SK-MEL-5 (cell line): Measurements from ENCODE around the gene CSK. TPM values are rescaled to one million over a fixed set of nuclear protein-coding genes. Genes with fewer than 3 reads are reported as not detected.

Experiments used
- DNase-seq: peaks from one replicate; pipeline ENCODE4 v3.0.0-alpha.2; 2016; ENCODE audit warnings: low read depth, low spot score
- in situ Hi-C: cut with HindIII; loops from 2 replicates; pipeline ENCODE4 v1.10.0; 2016; ENCODE audit warnings: low sequenced_read_pairs, high pct_unique_total_duplicates, low pct_unique_long_range_greater_than_20kb
- small RNA-seq, 2 experiments: library from RNA; depleted of rRNA; stranded (forward); fragments of <200 nt; gene quantifications; one replicate each; pipeline ENCODE3, GENCODE V24; 2014
- total RNA-seq: library from RNA; depleted of rRNA; stranded (reverse); fragments of >200 nt; shearing (Covaris generic); gene quantifications from 2 replicates; pipeline ENCODE4 v1.2.3, GENCODE V29; 2014; rRNA removed

The CSK gene
- total RNA-seq, 1 experiment from 2014 or later: 20.7 TPM

- no peak for DNase-seq
- in situ Hi-C loops: no loop called here
Observed at GRCh38 chr15:74843445-74843828, 61.6 kb downstream of the CSK start.

DNA sequence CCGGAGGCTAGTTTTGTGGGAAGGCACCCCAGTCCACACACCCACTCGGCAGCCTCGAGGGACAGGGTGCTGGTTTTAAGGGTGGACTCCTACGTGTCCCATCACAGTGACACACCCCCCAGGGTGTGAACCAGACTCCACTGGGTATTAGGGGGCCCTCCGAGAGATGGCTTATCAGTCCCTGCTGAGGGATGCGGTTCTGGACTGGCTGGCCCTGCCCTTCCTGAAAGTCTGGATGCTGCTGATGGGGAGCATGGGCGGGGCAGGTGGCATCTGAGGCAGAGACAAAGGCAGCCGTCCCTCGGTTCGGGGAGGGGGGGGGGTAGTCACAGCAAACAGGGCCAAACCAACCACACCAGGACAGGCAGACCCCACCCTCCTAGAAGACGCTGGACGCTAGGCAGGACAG lies 62.0 kb downstream of the CSK start:
- DNase-seq: no peak
- in situ Hi-C loops: no loop called here

DNA sequence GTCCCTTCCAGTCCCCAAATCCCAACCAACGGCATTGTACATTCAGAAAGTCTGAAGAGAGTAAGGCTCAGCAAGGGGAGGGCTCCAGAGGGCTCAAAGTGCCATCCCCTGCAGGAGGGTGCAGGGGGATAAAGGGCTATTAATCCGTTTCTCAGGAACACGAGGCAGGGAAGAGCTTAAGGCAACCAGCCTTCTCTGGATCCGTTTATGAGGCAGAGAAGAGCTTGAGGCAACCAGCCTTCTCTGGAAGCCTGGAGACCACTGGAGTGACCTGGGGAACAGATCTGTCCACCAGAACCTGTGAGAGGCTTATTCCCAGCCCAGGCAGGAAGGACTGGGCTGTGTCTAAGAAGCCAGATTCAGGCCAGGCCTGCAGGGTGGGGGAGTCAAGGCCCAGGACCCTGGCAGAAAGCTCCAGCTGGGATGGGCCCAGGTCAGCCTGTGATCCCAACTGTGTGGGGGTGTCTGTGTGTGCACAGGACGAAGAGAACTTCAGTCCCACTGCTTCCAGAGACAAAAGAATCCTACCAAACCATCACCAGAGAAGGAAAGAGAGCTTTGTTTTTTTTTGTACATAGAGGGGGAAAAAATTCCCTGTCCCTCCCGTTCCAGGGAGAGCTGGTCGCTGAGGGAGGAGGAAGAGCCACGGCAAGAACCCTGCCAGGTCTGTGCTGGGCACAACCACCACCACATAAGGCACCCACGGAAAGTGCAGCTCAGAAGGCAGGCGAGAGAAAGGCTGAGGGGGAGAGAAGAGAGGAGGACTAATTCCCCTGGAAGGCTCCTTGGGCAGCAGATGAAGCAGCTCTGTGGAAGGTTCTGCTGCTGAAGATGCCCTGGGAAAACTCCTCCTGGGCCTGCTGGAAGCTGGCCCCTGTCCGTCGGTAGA lies 62.7 kb downstream of the CSK start:
- in situ Hi-C loops: no loop called here

GRCh38 chr15:74845208-74845568 lies 63.3 kb downstream of the CSK start:
- no peak for DNase-seq
- in situ Hi-C loops: no loop called here

More for the DNA sequence above, 62.7 kb downstream of the CSK start:
- DNase-seq: no peak

GRCh38 chr15:74845581-74845980 lies 63.7 kb downstream of the CSK start:
- in situ Hi-C loops: no loop called here

DNA sequence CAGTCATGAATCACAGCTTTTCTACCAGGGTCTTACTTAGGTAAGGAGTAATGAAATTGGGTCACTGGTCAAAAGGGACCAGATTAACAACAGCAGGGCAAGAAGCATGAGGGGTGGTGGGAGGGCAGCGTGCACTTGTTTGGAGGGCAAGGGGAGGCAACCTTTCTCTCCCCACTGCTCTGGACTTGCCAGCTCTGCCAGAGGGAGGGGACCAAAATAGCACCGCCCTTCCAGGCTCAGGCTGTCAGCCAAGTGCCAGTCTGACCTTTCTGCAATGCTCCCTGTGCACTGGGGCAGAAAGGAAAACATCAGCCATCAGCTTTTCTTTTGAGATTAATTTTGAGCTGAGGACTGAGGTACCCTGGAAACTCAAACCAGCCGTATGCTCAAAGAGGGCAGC lies 65.6 kb downstream of the CSK start:
- in situ Hi-C loops: no loop called here
- no peak for DNase-seq

More at GRCh38 chr15:74845581-74845980, 63.7 kb downstream of the CSK start:
- DNase-seq: no peak

DNA sequence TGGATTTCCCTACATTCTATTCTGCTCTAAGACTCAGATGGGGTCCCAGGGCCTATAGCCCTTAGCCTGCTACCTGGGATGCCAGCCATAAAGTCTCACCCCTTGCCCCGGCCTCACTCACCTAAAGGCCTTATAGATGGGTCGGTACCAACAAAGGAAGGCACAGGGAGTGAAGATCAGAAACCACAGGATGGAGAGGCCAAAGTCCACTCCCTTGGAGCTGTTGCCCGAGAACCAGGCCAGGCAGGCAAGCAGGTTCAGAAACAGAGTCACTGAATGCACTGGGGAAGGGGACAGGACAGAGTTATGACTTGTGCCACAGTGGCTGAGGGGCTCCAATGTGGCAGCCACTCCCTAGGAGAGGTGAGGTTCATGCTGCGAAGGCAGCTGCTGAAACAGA lies 68.5 kb downstream of the CSK start:
- DNase-seq: no peak
- in situ Hi-C loops: no loop called here

DNA sequence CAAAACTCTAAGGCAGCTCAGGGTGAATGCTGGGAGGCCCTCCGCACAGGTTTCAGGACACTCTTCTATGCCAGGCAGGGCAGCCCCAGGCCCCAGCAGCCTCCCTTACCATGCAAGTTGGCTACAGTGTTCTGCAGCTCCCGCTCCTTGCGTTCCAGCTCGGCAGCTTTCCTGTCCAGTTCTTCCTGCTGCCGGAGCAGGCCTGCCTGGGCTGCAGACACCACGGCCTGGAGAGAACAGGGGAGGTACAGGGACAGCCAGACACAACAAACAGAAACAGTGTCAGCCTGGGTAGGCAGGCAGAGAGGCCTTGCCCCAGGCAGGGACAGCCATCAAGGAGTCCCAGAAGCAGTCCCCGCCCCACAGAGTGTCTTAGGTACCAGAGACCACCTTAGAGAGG lies 70.1 kb downstream of the CSK start:
- in situ Hi-C loops: no loop called here
- DNase-seq: no peak

Small RNAs within 50 kb of the gene (small RNA-seq; reads per million reads assigned to genes)
- 0 reads per million in 2 experiments for gene CPLX3
- 0 reads per million in 2 experiments for gene MIR4513
- gene MIR6882: 0 to 0.19 reads per million in 2 experiments

Other genes starting within 250 kb of the CSK start
- 3.4 and 3.7 TPM in 2 replicates for gene ARID3B, start 240.9 kb upstream of the CSK start, total RNA-seq
- 44.4 and 53.2 TPM in 2 replicates for gene CLK3, start 166.2 kb upstream of the CSK start, total RNA-seq
- gene EDC3, start 86.1 kb upstream of the CSK start, total RNA-seq: 6.8 and 10.2 TPM in 2 replicates
- 2.7 and 5.7 TPM in 2 replicates for gene CYP1A1, start 56.6 kb upstream of the CSK start, total RNA-seq
- gene CYP1A2, start 33.2 kb upstream of the CSK start, total RNA-seq: not detected in 2 replicates
- not detected in 2 replicates for gene LMAN1L, start 30.8 kb downstream of the CSK start, total RNA-seq
- gene CPLX3, start 44.5 kb downstream of the CSK start, total RNA-seq: not detected in 2 replicates
- 47.2 and 47.6 TPM in 2 replicates for gene ULK3, start 61.1 kb downstream of the CSK start, total RNA-seq
- gene SCAMP2, start 91.3 kb downstream of the CSK start, total RNA-seq: 14.2 and 24.4 TPM in 2 replicates
- 70.2 and 93.5 TPM in 2 replicates for gene MPI, start 108.0 kb downstream of the CSK start, total RNA-seq
- 38.4 and 41.2 TPM in 2 replicates for gene FAM219B, start 124.8 kb downstream of the CSK start, total RNA-seq
- gene COX5A, start 156.0 kb downstream of the CSK start, total RNA-seq: 124 and 133 TPM in 2 replicates
- 1.4 and 1.9 TPM in 2 replicates for gene RPP25, start 174.7 kb downstream of the CSK start, total RNA-seq
- 3.4 and 5.4 TPM in 2 replicates for gene SCAMP5, start 213.5 kb downstream of the CSK start, total RNA-seq
- gene PPCDC, start 241.5 kb downstream of the CSK start, total RNA-seq: 12.0 and 12.1 TPM in 2 replicates